Neutrophil (primary cell): ENCODE measurements around the gene MAOB.
A peak's percentile ranks its signal among the peaks of the same experiment; 100 is the strongest.

ENCODE experiments used
- H3K27ac ChIP-seq: fragments of 200-600 bp; sonication (generic); 2 replicates; pipeline ENCODE4 v1.5.1; 2016; ENCODE audit warnings: mild to moderate bottlenecking, moderate library complexity
- H3K27me3 ChIP-seq: fragments of 200-600 bp; sonication (generic); 2 replicates; pipeline ENCODE4 v1.6.0; 2016; ENCODE audit warnings: mild to moderate bottlenecking
- H3K36me3 ChIP-seq: fragments of 200-600 bp; sonication (generic); 2 replicates; pipeline ENCODE4 v1.5.1; 2017
- H3K4me1 ChIP-seq, 2 experiments: fragments of 200-600 bp in 1 of 2; sonication (generic) in 1 of 2; 1 replicate in 1 of 2; 2 replicates in 1 of 2; pipeline versions ENCODE4 v1.5.1 to v1.6.1; 2013 to 2016; ENCODE audit warnings: low read depth in 1 of 2, low read length in 1 of 2, mild to moderate bottlenecking in 1 of 2, moderate library complexity in 1 of 2; ENCODE audit not compliant: control insufficient read depth in 1 of 2, insufficient read depth in 1 of 2
- H3K4me3 ChIP-seq, 2 experiments: fragments of 200-600 bp in 1 of 2; sonication (generic) in 1 of 2; 1 replicate in 1 of 2; 2 replicates in 1 of 2; pipeline ENCODE4 v1.5.1; 2013 to 2016; ENCODE audit warnings: low read depth in 1 of 2, low read length in 1 of 2, mild to moderate bottlenecking in 1 of 2, moderate library complexity in 1 of 2
- H3K9me3 ChIP-seq: fragments of 200-600 bp; sonication (generic); 2 replicates; pipeline ENCODE4 v1.5.1; 2016
- TF ChIP-seq, protein P1 (sequence below): fragments of 200-600 bp; sonication (generic); IDR thresholded peaks from 2 replicates; pipeline ENCODE4 v1.5.1; 2016; ENCODE audit warnings: antibody characterized with exemption

MAOB gene

GRCh38 chrX:43758044-43758443, 124.2 kb downstream of the MAOB start:
- TF ChIP-seq, protein P1, sequence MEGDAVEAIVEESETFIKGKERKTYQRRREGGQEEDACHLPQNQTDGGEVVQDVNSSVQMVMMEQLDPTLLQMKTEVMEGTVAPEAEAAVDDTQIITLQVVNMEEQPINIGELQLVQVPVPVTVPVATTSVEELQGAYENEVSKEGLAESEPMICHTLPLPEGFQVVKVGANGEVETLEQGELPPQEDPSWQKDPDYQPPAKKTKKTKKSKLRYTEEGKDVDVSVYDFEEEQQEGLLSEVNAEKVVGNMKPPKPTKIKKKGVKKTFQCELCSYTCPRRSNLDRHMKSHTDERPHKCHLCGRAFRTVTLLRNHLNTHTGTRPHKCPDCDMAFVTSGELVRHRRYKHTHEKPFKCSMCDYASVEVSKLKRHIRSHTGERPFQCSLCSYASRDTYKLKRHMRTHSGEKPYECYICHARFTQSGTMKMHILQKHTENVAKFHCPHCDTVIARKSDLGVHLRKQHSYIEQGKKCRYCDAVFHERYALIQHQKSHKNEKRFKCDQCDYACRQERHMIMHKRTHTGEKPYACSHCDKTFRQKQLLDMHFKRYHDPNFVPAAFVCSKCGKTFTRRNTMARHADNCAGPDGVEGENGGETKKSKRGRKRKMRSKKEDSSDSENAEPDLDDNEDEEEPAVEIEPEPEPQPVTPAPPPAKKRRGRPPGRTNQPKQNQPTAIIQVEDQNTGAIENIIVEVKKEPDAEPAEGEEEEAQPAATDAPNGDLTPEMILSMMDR: no peak
- no peak overlapping the region for H3K4me3 ChIP-seq
- H3K27ac ChIP-seq: no peak overlapping the region
- no peaks in the 10 kb centered on the region for H3K27me3 ChIP-seq
- H3K36me3 ChIP-seq: no peaks in the 10 kb centered on the region
- no peaks in the 10 kb centered on the region for H3K4me1 ChIP-seq
- no peaks in the 10 kb centered on the region for H3K9me3 ChIP-seq

GRCh38 chrX:43756076-43756475, 126.2 kb downstream of the MAOB start:
- H3K9me3 ChIP-seq: no peaks in the 10 kb centered on the region
- no peaks in the 10 kb centered on the region for H3K4me1 ChIP-seq
- H3K4me3 ChIP-seq: no peak overlapping the region
- H3K27ac ChIP-seq: no peak overlapping the region
- TF ChIP-seq, protein P1: no peak
- H3K36me3 ChIP-seq: no peaks in the 10 kb centered on the region
- H3K27me3 ChIP-seq: no peaks in the 10 kb centered on the region

DNA sequence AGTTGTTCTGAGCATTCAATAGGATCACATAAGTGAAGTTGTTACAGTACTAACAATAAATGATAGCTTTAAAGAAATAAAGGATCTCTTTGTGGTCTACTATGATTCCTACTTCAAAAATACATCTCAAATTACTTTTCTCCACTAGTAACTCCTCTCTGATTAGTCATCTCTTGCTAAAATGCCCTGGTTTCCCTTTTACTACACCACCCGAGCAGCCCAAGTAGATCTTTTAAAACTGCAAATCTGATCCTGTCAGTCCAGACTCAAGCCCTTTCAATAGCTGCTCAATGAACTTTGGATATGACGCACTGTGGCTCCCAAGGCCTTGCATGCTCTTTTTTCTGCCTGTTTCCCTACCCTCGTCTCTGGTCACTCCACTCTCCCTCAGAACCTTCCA, 128.6 kb downstream of the MAOB start:
- Histone ChIP-seq H3K4me3 (no peak overlapping the region), H3K9me3 (no peaks in the 10 kb centered on the region), H3K4me1 (peaks cover 10 to 12% of the 10 kb centered on the region in 2 experiments), H3K36me3 (no peaks in the 10 kb centered on the region), H3K27ac (no peak overlapping the region), H3K27me3 (no peaks in the 10 kb centered on the region)
- TF ChIP-seq, protein P1: no peak

- Histone ChIP-seq H3K27ac (peak overlapping the region; percentile 64), H3K9me3 (no peaks in the 10 kb centered on the region), H3K4me1 (peaks cover 10 to 12% of the 10 kb centered on the region in 2 experiments), H3K36me3 (no peaks in the 10 kb centered on the region), H3K4me3 (no peak overlapping the region), H3K27me3 (no peaks in the 10 kb centered on the region)
- TF ChIP-seq, protein P1: peak; percentile 37
These were observed 132.0 kb downstream of the MAOB start for GRCh38 chrX:43750248-43750676.

GRCh38 chrX:43747476-43747875, 134.8 kb downstream of the MAOB start:
- no peaks in the 10 kb centered on the region for H3K9me3 ChIP-seq
- H3K27me3 ChIP-seq: no peaks in the 10 kb centered on the region
- no peak overlapping the region for H3K27ac ChIP-seq
- H3K4me3 ChIP-seq: no peak overlapping the region
- no peaks in the 10 kb centered on the region for H3K36me3 ChIP-seq
- H3K4me1 ChIP-seq: peaks cover 10 to 12% of the 10 kb centered on the region in 2 experiments
- TF ChIP-seq, protein P1: no peak
